Measurements from ENCODE around the gene CSF3. TPM values are rescaled to one million over a fixed set of nuclear protein-coding genes. Genes with fewer than 3 reads are reported as not detected.

Gene CSF3
- total RNA-seq, 1 experiment from 2014 or later: 0.38 TPM

- Mint-ChIP-seq H3K4me1 (ENCODE audit: low read depth, unreplicated experiment) (peaks cover 43% of the 10 kb centered on the region), H3K4me3 (ENCODE audit: low read depth, unreplicated experiment) (no peak overlapping the region), H3K36me3 (ENCODE audit: insufficient read depth, unreplicated experiment) (peaks cover 75% of the 10 kb centered on the region), H3K27me3 (ENCODE audit: unreplicated experiment) (no peaks in the 10 kb centered on the region), H3K27ac (ENCODE audit: unreplicated experiment) (no peak overlapping the region), H3K9me3 (ENCODE audit: low read depth, unreplicated experiment) (no peaks in the 10 kb centered on the region)
- CTCF ChIA-PET: interaction anchor here (0.5 to 23.5 kb wide), 38 partner anchors 12 to 450 kb away, joined by 3 to 774 read pairs (median 4); partner anchors contain the start of genes CSF3, LRRC3C, MED24 and MIEN1
- no peak for TF ChIP-seq CTCF (IDR thresholded peaks at IDR 0.05; ENCODE audit: unreplicated experiment)
- intact Hi-C loops (cut with micrococcal nuclease; ENCODE audit: unreplicated experiment): no loop called here
- no TSS peak for BruUV-seq (replicated peaks)
- no peak for DNase-seq
These were observed 10.3 kb downstream of the CSF3 start for GRCh38 chr17:40025559-40025958.

- no TSS peak for BruUV-seq (replicated peaks)
- no peaks in the 10 kb centered on the region for H3K9me3 Mint-ChIP-seq (ENCODE audit: low read depth, unreplicated experiment)
- H3K27me3 Mint-ChIP-seq (ENCODE audit: unreplicated experiment): no peaks in the 10 kb centered on the region
- H3K4me1 Mint-ChIP-seq (ENCODE audit: low read depth, unreplicated experiment): peaks cover 38% of the 10 kb centered on the region
- intact Hi-C loops (cut with micrococcal nuclease; ENCODE audit: unreplicated experiment): no loop called here
- H3K4me3 Mint-ChIP-seq (ENCODE audit: low read depth, unreplicated experiment): no peak overlapping the region
- peaks cover 74% of the 10 kb centered on the region for H3K36me3 Mint-ChIP-seq (ENCODE audit: insufficient read depth, unreplicated experiment)
- TF ChIP-seq CTCF (IDR thresholded peaks at IDR 0.05; ENCODE audit: unreplicated experiment): no peak
- H3K27ac Mint-ChIP-seq (ENCODE audit: unreplicated experiment): no peak overlapping the region
- CTCF ChIA-PET: interaction anchor here (0.5 to 23.5 kb wide), 51 partner anchors 11 to 468 kb away, joined by 3 to 774 read pairs (median 4); partner anchors contain the start of genes CASC3, CSF3, ERBB2 and LRRC3C
- DNase-seq: peak; percentile 72
These were observed 11.0 kb downstream of the CSF3 start for GRCh38 chr17:40025991-40026815.

- Mint-ChIP-seq H3K36me3 (ENCODE audit: insufficient read depth, unreplicated experiment) (peaks cover 76% of the 10 kb centered on the region), H3K9me3 (ENCODE audit: low read depth, unreplicated experiment) (no peaks in the 10 kb centered on the region), H3K27ac (ENCODE audit: unreplicated experiment) (no peak overlapping the region), H3K4me3 (ENCODE audit: low read depth, unreplicated experiment) (no peak overlapping the region), H3K27me3 (ENCODE audit: unreplicated experiment) (no peaks in the 10 kb centered on the region), H3K4me1 (ENCODE audit: low read depth, unreplicated experiment) (peaks cover 30% of the 10 kb centered on the region)
- no TSS peak for BruUV-seq (replicated peaks)
- intact Hi-C loops (cut with micrococcal nuclease; ENCODE audit: unreplicated experiment): loop anchor here (1.0 kb wide), 4 partner anchors 13 to 405 kb away; no protein-coding TSS in a partner anchor
- CTCF ChIA-PET: interaction anchor here (0.5 to 23.5 kb wide), 73 partner anchors 11 to 723 kb away, joined by 3 to 774 read pairs (median 4); partner anchors contain the start of genes CASC3, CSF3, ERBB2 and MED24
- DNase-seq: peak; percentile 100
- no peak for TF ChIP-seq CTCF (IDR thresholded peaks at IDR 0.05; ENCODE audit: unreplicated experiment)
These were observed 11.8 kb downstream of the CSF3 start for GRCh38 chr17:40026816-40027613.

- intact Hi-C loops (cut with micrococcal nuclease; ENCODE audit: unreplicated experiment): loop anchor here (1.0 kb wide), 4 partner anchors 13 to 405 kb away; no protein-coding TSS in a partner anchor
- no peak for DNase-seq
- TF ChIP-seq CTCF (IDR thresholded peaks at IDR 0.05; ENCODE audit: unreplicated experiment): no peak
- CTCF ChIA-PET: interaction anchor here (0.5 to 23.5 kb wide), 58 partner anchors 10 to 722 kb away, joined by 3 to 774 read pairs (median 4); partner anchors contain the start of genes CASC3, CSF3, ERBB2 and MED24
- H3K4me1 Mint-ChIP-seq (ENCODE audit: low read depth, unreplicated experiment): peaks cover 29% of the 10 kb centered on the region
- no TSS peak for BruUV-seq (replicated peaks)
- no peaks in the 10 kb centered on the region for H3K27me3 Mint-ChIP-seq (ENCODE audit: unreplicated experiment)
- H3K4me3 Mint-ChIP-seq (ENCODE audit: low read depth, unreplicated experiment): no peak overlapping the region
- H3K36me3 Mint-ChIP-seq (ENCODE audit: insufficient read depth, unreplicated experiment): peaks cover 78% of the 10 kb centered on the region
- H3K9me3 Mint-ChIP-seq (ENCODE audit: low read depth, unreplicated experiment): no peaks in the 10 kb centered on the region
- no peak overlapping the region for H3K27ac Mint-ChIP-seq (ENCODE audit: unreplicated experiment)
These were observed 12.4 kb downstream of the CSF3 start for GRCh38 chr17:40027614-40028012.

Measured in Calu3 (cell line).